WTC11 (cell line): ENCODE measurements around the gene PNPO. TPM values are rescaled to one million over a fixed set of nuclear protein-coding genes. Genes with fewer than 3 reads are reported as not detected.

Source experiments
- ATAC-seq: fragments of 200-7000 bp; cut with Tn5 transposase; 2 replicates; pipeline ENCODE4 v1.10.0; 2021; ENCODE audit warnings: mild to moderate bottlenecking, moderate library complexity
- CTCF ChIA-PET: fragments of 300-600 bp; sonication (Branson Sonifier 250); formaldehyde crosslinking; loops from one replicate; lab custom pipeline; 2021; ENCODE audit warnings: antibody characterized with exemption; lab: Charles Lee
- POLR2A ChIA-PET: fragments of 350-600 bp; sonication (Branson Sonifier 250); formaldehyde crosslinking; loops from one replicate; lab custom pipeline; 2021; ENCODE audit warnings: antibody characterized with exemption; lab: Charles Lee
- DNase-seq: peaks from one replicate; pipeline ENCODE4 v3.0.0; 2021; ENCODE audit warnings: low spot score
- H3K27ac Mint-ChIP-seq: 2 replicates; pipeline ENCODE4 v1.8.0; 2021; ENCODE audit warnings: mixed read lengths
- H3K27me3 Mint-ChIP-seq: 2 replicates; pipeline ENCODE4 v1.8.0; 2021; ENCODE audit warnings: low read depth, mild to moderate bottlenecking, moderate library complexity, mixed read lengths
- H3K36me3 Mint-ChIP-seq: 2 replicates; pipeline ENCODE4 v1.8.0; 2021; ENCODE audit warnings: mixed read lengths
- H3K4me1 Mint-ChIP-seq: 2 replicates; pipeline ENCODE4 v1.8.0; 2022; ENCODE audit warnings: mixed read lengths
- H3K4me3 Mint-ChIP-seq: 2 replicates; pipeline ENCODE4 v1.8.0; 2021; ENCODE audit warnings: mild to moderate bottlenecking, moderate library complexity, mixed read lengths
- H3K9me3 Mint-ChIP-seq: 2 replicates; pipeline ENCODE4 v1.8.0; 2021; ENCODE audit warnings: mixed read lengths
- HMGXB4 ChIP-seq: sonication (generic); formaldehyde crosslinking; IDR thresholded peaks from 2 replicates; pipeline ENCODE4 v1.8.1; 2023; ENCODE audit warnings: mild to moderate bottlenecking, moderate library complexity, missing genetic modification reagents
- JUN ChIP-seq: sonication (generic); formaldehyde crosslinking; IDR thresholded peaks from 2 replicates; pipeline ENCODE4 v1.8.0; 2023; ENCODE audit warnings: mild to moderate bottlenecking, missing genetic modification reagents
- KAT7 ChIP-seq: sonication (generic); formaldehyde crosslinking; IDR thresholded peaks from 2 replicates; pipeline ENCODE4 v1.8.1; 2023; ENCODE audit warnings: missing genetic modification reagents, mild to moderate bottlenecking, borderline replicate concordance
- MAX ChIP-seq: sonication (generic); formaldehyde crosslinking; IDR thresholded peaks from 2 replicates; pipeline ENCODE4 v1.8.0; 2022; ENCODE audit warnings: mild to moderate bottlenecking, missing genetic modification reagents
- MXD4 ChIP-seq: fragments of 250-450 bp; sonication (Bioruptor Pico); IDR thresholded peaks from 2 replicates; pipeline ENCODE4 v1.8.0; 2021; ENCODE audit warnings: mild to moderate bottlenecking, moderate library complexity, borderline replicate concordance
- NFATC4 ChIP-seq: fragments of 250-450 bp; sonication (Bioruptor Pico); IDR thresholded peaks from 2 replicates; pipeline ENCODE4 v1.9.0; 2021; ENCODE audit warnings: mild to moderate bottlenecking
- NFE2L1 ChIP-seq: sonication (generic); formaldehyde crosslinking; IDR thresholded peaks from 2 replicates; pipeline ENCODE4 v1.8.1; 2023; ENCODE audit warnings: missing genetic modification reagents
- NR2C2 ChIP-seq: sonication (generic); formaldehyde crosslinking; IDR thresholded peaks from 2 replicates; pipeline ENCODE4 v1.8.0; 2022; ENCODE audit warnings: mild to moderate bottlenecking, missing genetic modification reagents
- NR3C1 ChIP-seq: sonication (generic); formaldehyde crosslinking; conservative IDR thresholded peaks from 2 replicates; pipeline ENCODE4 v1.8.1; 2023; ENCODE audit warnings: low read depth, mild to moderate bottlenecking, missing genetic modification reagents
- PRRX2 ChIP-seq: fragments of 250-450 bp; sonication (Bioruptor Pico); IDR thresholded peaks from 2 replicates; pipeline ENCODE4 v1.8.0; 2021; ENCODE audit warnings: mild to moderate bottlenecking
- RELA ChIP-seq: sonication (generic); formaldehyde crosslinking; IDR thresholded peaks from 2 replicates; pipeline ENCODE4 v1.8.1; 2022; ENCODE audit warnings: missing genetic modification reagents, mild to moderate bottlenecking, borderline replicate concordance
- SMAD4 ChIP-seq: sonication (generic); formaldehyde crosslinking; IDR thresholded peaks from 2 replicates; pipeline ENCODE4 v1.8.0; 2022; ENCODE audit warnings: mild to moderate bottlenecking, missing genetic modification reagents
- SOX15 ChIP-seq: fragments of 250-450 bp; sonication (Bioruptor Pico); IDR thresholded peaks from 2 replicates; pipeline ENCODE4 v1.9.0; 2021; ENCODE audit warnings: mild to moderate bottlenecking
- ZNF121 ChIP-seq: sonication (generic); formaldehyde crosslinking; IDR thresholded peaks from 2 replicates; pipeline ENCODE4 v1.8.0; 2023; ENCODE audit warnings: missing genetic modification reagents
- ZNF232 ChIP-seq: sonication (generic); formaldehyde crosslinking; IDR thresholded peaks from 2 replicates; pipeline ENCODE4 v1.8.0; 2022; ENCODE audit warnings: mild to moderate bottlenecking, missing genetic modification reagents
- ZNF512 ChIP-seq: sonication (generic); formaldehyde crosslinking; IDR thresholded peaks from 2 replicates; pipeline ENCODE4 v1.8.1; 2022; ENCODE audit warnings: missing genetic modification reagents, borderline replicate concordance
- ZNF532 ChIP-seq: fragments of 250-450 bp; sonication (Bioruptor Pico); IDR thresholded peaks from 2 replicates; pipeline ENCODE4 v1.9.0; 2021; ENCODE audit warnings: mild to moderate bottlenecking, borderline replicate concordance
- ZSCAN18 ChIP-seq: fragments of 250-450 bp; sonication (Bioruptor Pico); IDR thresholded peaks from 2 replicates; pipeline ENCODE4 v2.1.2; 2022; ENCODE audit warnings: mild to moderate bottlenecking, moderate library complexity
- total RNA-seq: library from RNA; stranded (reverse); gene quantifications from 3 replicates; pipeline ENCODE4 v1.2.3, GENCODE V29; 2021

Gene PNPO
- total RNA-seq, 1 experiment from 2014 or later: 12.2 TPM

- Mint-ChIP-seq H3K4me3 (no peak overlapping the region), H3K27me3 (peaks cover 30% of the 10 kb centered on the region), H3K36me3 (peaks cover 4% of the 10 kb centered on the region; the same call in 1 of the 2 replicates), H3K4me1 (peaks cover 14% of the 10 kb centered on the region), H3K27ac (no peak overlapping the region), H3K9me3 (peaks cover 5% of the 10 kb centered on the region)
- no peak for ATAC-seq
- TF ChIP-seq JUN (CRISPR knock-in tag) (no peak), NFE2L1 (CRISPR knock-in tag) (no peak)
- CTCF ChIA-PET: interaction anchor here (0.6 to 1.5 kb wide), 2 partner anchors 9 to 93 kb away, joined by 3 to 7 read pairs; no protein-coding TSS in a partner anchor
- DNase-seq: no peak
- POLR2A ChIA-PET: no interaction called here
These were observed 3.4 kb upstream of the PNPO start for GRCh38 chr17:47937941-47938340.

GRCh38 chr17:47942096-47942510 is 732 bp downstream of the PNPO start:
- ChIA-PET POLR2A (interaction anchor here (1.1 kb wide), 1 partner anchor 114 kb away, joined by 3 read pairs; no protein-coding TSS in a partner anchor), CTCF (interaction anchor here (1.1 to 4.0 kb wide), 18 partner anchors 8 to 111 kb away, joined by 4 to 42 read pairs (median 10); partner anchors contain the start of genes CDK5RAP3, LRRC46, MRPL10 and PRR15L)
- Mint-ChIP-seq H3K36me3 (peaks cover 10% of the 10 kb centered on the region), H3K27ac (no peak overlapping the region)
- no peak for TF ChIP-seq HMGXB4 (CRISPR knock-in tag)
- TF ChIP-seq, all 79 proteins: peak for 0
- H3K9me3 Mint-ChIP-seq: peaks cover 5% of the 10 kb centered on the region
- H3K4me1 Mint-ChIP-seq: peaks cover 16% of the 10 kb centered on the region
- ATAC-seq (no peak), DNase-seq (no peak)
- peak overlapping the region; percentile 80 for H3K4me3 Mint-ChIP-seq
- H3K27me3 Mint-ChIP-seq: peaks cover 30% of the 10 kb centered on the region

- no peak overlapping the region for H3K27ac Mint-ChIP-seq
- peaks cover 5% of the 10 kb centered on the region for H3K9me3 Mint-ChIP-seq
- peaks cover 10% of the 10 kb centered on the region for H3K36me3 Mint-ChIP-seq
- DNase-seq (no peak), ATAC-seq (no peak)
- peaks cover 18% of the 10 kb centered on the region for H3K4me1 Mint-ChIP-seq
- H3K27me3 Mint-ChIP-seq: peaks cover 30% of the 10 kb centered on the region
- ChIA-PET CTCF (interaction anchor here (1.3 to 4.0 kb wide), 15 partner anchors 10 to 111 kb away, joined by 4 to 42 read pairs (median 10); partner anchors contain the start of genes CDK5RAP3, LRRC46, MRPL10 and PRR15L), POLR2A (no interaction called here)
- TF ChIP-seq PRRX2 (CRISPR knock-in tag) (no peak), SOX15 (no peak), RELA (CRISPR knock-in tag) (no peak), ZNF121 (peak; percentile 24; the same call in 1 of the 2 replicates), SMAD4 (CRISPR knock-in tag) (no peak), ZNF532 (CRISPR knock-in tag) (no peak), ZNF512 (CRISPR knock-in tag) (no peak), NFE2L1 (CRISPR knock-in tag) (no peak)
- H3K4me3 Mint-ChIP-seq: peak overlapping the region; percentile 80
These were observed 1.2 kb downstream of the PNPO start for GRCh38 chr17:47942568-47942967.

GRCh38 chr17:47945080-47945479 is 3.7 kb downstream of the PNPO start:
- H3K9me3 Mint-ChIP-seq: peaks cover 5% of the 10 kb centered on the region
- H3K4me1 Mint-ChIP-seq: peaks cover 30% of the 10 kb centered on the region
- ChIA-PET POLR2A (no interaction called here), CTCF (interaction anchor here (0.8 to 1.5 kb wide), 4 partner anchors 14 to 101 kb away, joined by 3 to 5 read pairs (median 3); partner anchors contain the start of gene CDK5RAP3)
- H3K4me3 Mint-ChIP-seq: no peak overlapping the region
- no peak for TF ChIP-seq KAT7 (CRISPR knock-in tag)
- TF ChIP-seq ZNF232 (CRISPR knock-in tag): no peak
- TF ChIP-seq NR3C1: no peak
- no peak for TF ChIP-seq NFE2L1 (CRISPR knock-in tag)
- no peak for TF ChIP-seq NR2C2 (CRISPR knock-in tag)
- no peak for TF ChIP-seq ZSCAN18 (CRISPR knock-in tag)
- TF ChIP-seq NFATC4 (CRISPR knock-in tag): no peak
- no peak for TF ChIP-seq MXD4 (CRISPR knock-in tag)
- TF ChIP-seq MAX (CRISPR knock-in tag): no peak
- H3K27ac Mint-ChIP-seq: no peak overlapping the region
- H3K36me3 Mint-ChIP-seq: peaks cover 10% of the 10 kb centered on the region
- H3K27me3 Mint-ChIP-seq: peaks cover 18% of the 10 kb centered on the region
- DNase-seq (no peak), ATAC-seq (no peak)
